Omental fat pad (tissue), 4 donors: ENCODE data around the gene MESP2. TPM values are rescaled to one million over a fixed set of nuclear protein-coding genes. Genes with fewer than 3 reads are reported as not detected.

Experiments
- ATAC-seq: fragments of 150-250 bp; one replicate; pipeline ENCODE4 v1.9.1; 2016; ENCODE audit warnings: mild to moderate bottlenecking, moderate library complexity; ENCODE audit not compliant: low FRiP score
- DNase-seq: peaks from one replicate; pipeline ENCODE4 v3.0.0-alpha.2; 2019; ENCODE audit warnings: low spot score
- total RNA-seq, 4 donors: library from RNA; depleted of rRNA; stranded (reverse); fragments of >200 nt; gene quantifications; one replicate each; pipeline ENCODE4 v1.1.0, GENCODE V29; 2016
- TF ChIP-seq, protein P1 (sequence below), 3 donors: fragments of 450-650 bp; IDR thresholded peaks; one replicate each; pipeline ENCODE4 v1.5.1; 2016 to 2017; ENCODE audit warnings: antibody characterized with exemption in 3 of 3, mild to moderate bottlenecking in 3 of 3, moderate library complexity in 2 of 3

MESP2 gene
- total RNA-seq, 4 donors from 2014 or later = 0.48 TPM; not detected in 3

GRCh38 chr15:89815769-89816168 lies 39.6 kb downstream of the MESP2 start:
- TF ChIP-seq, protein P1, sequence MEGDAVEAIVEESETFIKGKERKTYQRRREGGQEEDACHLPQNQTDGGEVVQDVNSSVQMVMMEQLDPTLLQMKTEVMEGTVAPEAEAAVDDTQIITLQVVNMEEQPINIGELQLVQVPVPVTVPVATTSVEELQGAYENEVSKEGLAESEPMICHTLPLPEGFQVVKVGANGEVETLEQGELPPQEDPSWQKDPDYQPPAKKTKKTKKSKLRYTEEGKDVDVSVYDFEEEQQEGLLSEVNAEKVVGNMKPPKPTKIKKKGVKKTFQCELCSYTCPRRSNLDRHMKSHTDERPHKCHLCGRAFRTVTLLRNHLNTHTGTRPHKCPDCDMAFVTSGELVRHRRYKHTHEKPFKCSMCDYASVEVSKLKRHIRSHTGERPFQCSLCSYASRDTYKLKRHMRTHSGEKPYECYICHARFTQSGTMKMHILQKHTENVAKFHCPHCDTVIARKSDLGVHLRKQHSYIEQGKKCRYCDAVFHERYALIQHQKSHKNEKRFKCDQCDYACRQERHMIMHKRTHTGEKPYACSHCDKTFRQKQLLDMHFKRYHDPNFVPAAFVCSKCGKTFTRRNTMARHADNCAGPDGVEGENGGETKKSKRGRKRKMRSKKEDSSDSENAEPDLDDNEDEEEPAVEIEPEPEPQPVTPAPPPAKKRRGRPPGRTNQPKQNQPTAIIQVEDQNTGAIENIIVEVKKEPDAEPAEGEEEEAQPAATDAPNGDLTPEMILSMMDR (IDR thresholded peaks at IDR 0.05) = no peak
- no peak for ATAC-seq
- DNase-seq = no peak

DNA sequence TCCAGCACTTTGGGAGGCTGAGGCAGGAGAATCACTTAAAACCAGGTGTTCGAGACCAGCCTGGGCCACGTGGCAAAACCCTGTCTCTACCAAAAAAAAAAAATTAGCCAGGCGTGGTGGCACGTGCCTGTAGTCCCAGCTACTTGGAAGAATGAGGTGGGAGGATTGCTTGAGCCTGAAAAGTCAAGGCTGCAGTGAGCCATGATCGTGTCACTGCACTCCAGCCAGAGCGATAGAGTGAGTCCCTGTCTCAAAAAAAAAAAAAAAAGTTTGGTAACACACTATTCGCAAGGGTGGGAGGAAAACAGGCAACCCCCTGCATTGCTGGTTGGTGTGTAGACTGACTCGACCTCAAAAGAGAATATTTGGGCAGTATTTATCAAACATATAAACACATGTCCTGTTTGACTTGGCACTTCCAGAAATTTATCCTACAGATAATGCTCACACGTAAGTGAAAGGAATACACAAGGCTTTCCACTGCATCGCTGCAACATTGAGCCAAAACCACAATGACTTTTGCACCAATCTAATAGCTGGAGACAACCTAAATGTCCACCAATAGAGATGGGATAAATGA lies 41.7 kb downstream of the MESP2 start:
- no peak for DNase-seq
- TF ChIP-seq, protein P1 (IDR thresholded peaks at IDR 0.05) = no peak
- no peak for ATAC-seq

- no peak for ATAC-seq
- TF ChIP-seq, protein P1 (IDR thresholded peaks at IDR 0.05) = no peak
- no peak for DNase-seq
These were observed 42.2 kb downstream of the MESP2 start for GRCh38 chr15:89818287-89818686.

DNA sequence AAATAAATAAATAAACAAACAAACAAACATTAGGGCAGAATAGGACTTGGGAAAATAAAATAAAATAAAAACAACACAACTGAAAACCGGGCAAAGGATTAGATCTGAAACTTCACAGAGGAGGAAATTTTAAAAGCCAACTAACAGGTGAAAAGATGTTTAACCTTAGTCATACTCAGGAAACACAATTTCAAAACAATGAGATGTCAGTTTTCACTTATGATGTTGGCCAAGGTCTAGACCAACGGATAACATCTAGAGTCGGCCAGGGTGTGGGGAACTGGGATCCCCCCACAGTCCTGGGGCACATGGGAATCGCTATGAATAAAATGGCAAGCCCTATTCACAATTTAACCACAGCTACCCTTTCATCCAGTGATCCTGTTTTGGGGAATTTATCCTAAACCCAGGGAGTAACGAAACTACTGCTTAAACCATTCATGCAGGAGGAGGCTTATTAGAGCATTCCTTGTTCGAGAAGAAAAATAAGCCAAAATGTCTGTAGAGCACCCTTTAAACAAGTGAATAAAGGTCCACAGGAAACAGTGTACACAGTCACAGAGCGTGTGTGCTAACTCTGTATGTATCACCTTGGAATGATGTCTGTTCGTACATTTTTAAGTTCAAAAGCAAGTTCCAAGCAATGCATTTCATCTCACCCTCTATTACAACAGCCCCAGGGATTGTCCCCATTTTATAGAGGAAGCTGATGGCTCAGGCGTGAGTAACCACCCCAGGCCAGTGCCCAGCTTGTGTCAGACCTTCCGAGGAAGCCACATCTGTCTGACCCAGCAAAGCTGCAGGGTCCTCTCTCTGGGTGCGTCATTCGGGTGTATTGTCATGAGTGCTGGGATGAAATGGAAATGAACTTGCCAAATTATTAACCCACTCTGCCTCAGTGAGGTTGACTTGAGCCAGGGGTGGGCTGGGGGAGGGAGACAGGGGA lies 44.8 kb downstream of the MESP2 start:
- ATAC-seq (peak; percentile 26), DNase-seq (no peak)
- TF ChIP-seq, protein P1 (IDR thresholded peaks at IDR 0.05) = no peak

DNA sequence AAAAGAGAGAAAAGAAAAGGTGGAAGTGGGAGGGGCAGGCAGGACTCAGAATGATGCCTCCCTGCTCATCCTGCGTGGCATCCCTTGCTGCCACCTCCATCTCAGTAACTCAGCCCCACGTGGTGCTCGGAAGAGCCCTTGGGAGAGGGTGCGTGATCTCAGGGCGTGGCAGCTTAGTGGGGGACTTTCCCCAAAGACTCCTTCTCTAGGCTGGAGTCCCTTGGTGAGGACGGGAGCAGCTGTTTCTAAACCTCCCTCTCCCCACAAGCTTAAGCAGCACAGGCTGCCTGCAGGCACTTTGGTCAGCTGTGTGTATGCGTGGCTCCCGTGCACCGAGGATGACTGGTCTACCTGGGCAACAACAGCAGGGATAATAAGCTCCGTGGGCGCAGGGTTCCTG lies 45.9 kb downstream of the MESP2 start:
- TF ChIP-seq, protein P1 (IDR thresholded peaks at IDR 0.05) = no peak
- ATAC-seq = no peak
- no peak for DNase-seq

GRCh38 chr15:89822611-89822950 lies 46.4 kb downstream of the MESP2 start:
- ATAC-seq (no peak), DNase-seq (no peak)
- TF ChIP-seq, protein P1 (IDR thresholded peaks at IDR 0.05) = no peak
